Heart left ventricle (tissue), 16 donors: ENCODE measurements around the gene ANKRD18B. TPM values are rescaled to one million over a fixed set of nuclear protein-coding genes. Genes with fewer than 3 reads are reported as not detected.
"Not testable (repeated sequence)": the region's sequence is repeated elsewhere in the genome, so short reads cannot be mapped to it uniquely, and the experiment has no call there.

ENCODE experiments used
- ATAC-seq, 4 donors: fragments of 200-7000 bp; cut with Tn5 transposase; one replicate each; pipeline ENCODE4 v1.9.1; 2020 to 2022; ENCODE audit warnings: moderate library complexity in 4 of 4, mild to moderate bottlenecking in 3 of 4, moderate number of reproducible peaks in 1 of 4
- DNase-seq, 5 donors: peaks; one replicate each; pipeline ENCODE4 v3.0.0-alpha.2; 2020
- H3K27ac ChIP-seq, 12 donors: fragments of 200-600 bp; sonication (generic) in 4 of 12; one replicate each; pipeline versions ENCODE4 v1.5.0 to v1.8.0; 2016 to 2022; ENCODE audit warnings: mild to moderate bottlenecking in 2 of 12
- H3K27me3 ChIP-seq, 9 donors: fragments of 200-600 bp; sonication (generic) in 2 of 9; one replicate each; pipeline versions ENCODE4 v1.5.1 to v1.8.0; 2016 to 2022; ENCODE audit warnings: mild to moderate bottlenecking in 3 of 9
- H3K36me3 ChIP-seq, 9 donors: fragments of 200-600 bp; sonication (generic) in 2 of 9; one replicate each; pipeline versions ENCODE4 v1.5.0 to v1.8.0; 2018 to 2022; ENCODE audit warnings: mild to moderate bottlenecking in 2 of 9
- H3K4me1 ChIP-seq, 12 donors: fragments of 200-600 bp; sonication (generic) in 4 of 12; one replicate each; pipeline versions ENCODE4 v1.5.0 to v1.8.0; 2016 to 2022; ENCODE audit warnings: mild to moderate bottlenecking in 3 of 12
- H3K4me3 ChIP-seq, 12 donors: fragments of 200-600 bp; sonication (generic) in 4 of 12; one replicate each; pipeline versions ENCODE4 v1.5.0 to v1.8.0; 2017 to 2022; ENCODE audit warnings: mild to moderate bottlenecking in 9 of 12, moderate library complexity in 4 of 12
- H3K9me3 ChIP-seq, 12 donors: fragments of 200-600 bp; sonication (generic) in 4 of 12; one replicate each; pipeline versions ENCODE4 v1.5.0 to v1.8.0; 2016 to 2022; ENCODE audit warnings: mild to moderate bottlenecking in 1 of 12
- POLR2A ChIP-seq, 2 donors: fragments of 450-650 bp; IDR thresholded peaks; one replicate each; pipeline ENCODE4 v1.6.1; 2017; ENCODE audit warnings: antibody characterized with exemption in 2 of 2, mild to moderate bottlenecking in 2 of 2, moderate library complexity in 2 of 2
- WGBS, 4 donors: extraction: QIAGEN DNeasy Blood & Tissue Kit in 2 of 4; methylation state at CpG; one replicate each; pipeline versions ENCODE4 v1.1.5 to v1.1.7; 2013 to 2018; 5-methylcytosine and 5-hydroxymethylcytosine counted together
- intact Hi-C, 10 donors: fragments of 100-400 bp; cut with DNase I; formaldehyde crosslinking; loops; one replicate each; pipeline versions ENCODE4 v1.11.1 to v1.14.2; 2022
- long read RNA-seq, 3 donors: library from polyadenylated mRNA; unstranded; transcript quantifications; one replicate each; pipeline ENCODE4 v2.0.0, GENCODE V29; 2020 to 2021
- polyA plus RNA-seq, 2 donors: library from polyadenylated mRNA; stranded (reverse); fragments of 200-250 nt; gene quantifications; one replicate each; pipeline ENCODE4 v1.2.3, GENCODE V29; 2013
- total RNA-seq, 9 donors: library from RNA; depleted of rRNA in 2 of 9; stranded (reverse); fragments of >200 nt in 2 of 9; fragmentation: NEBNext Ultra II Directional in 3 of 9; extraction: Animal tissue kit (Norgen Biotek cat#: 25700) in 3 of 9; gene quantifications; one replicate each; pipeline versions ENCODE4 v1.1.0 to v1.2.4, GENCODE V29; 2016 to 2023
- TF ChIP-seq, protein P1 (sequence below), 12 donors: fragments of 200-600 bp; sonication (generic) in 4 of 12; IDR thresholded peaks; one replicate each; pipeline versions ENCODE4 v1.5.0 to v1.8.0; 2018 to 2022; ENCODE audit warnings: antibody characterized with exemption in 12 of 12, mild to moderate bottlenecking in 5 of 12
- donor health status: ischemic (EF 13 %, LVEDD 7.1; RV severe dilation, severe dysfunction).
- donor health status: healthy with polysubstance abuse.
- donor health status: DM: no; HTN: yes; CAD: no.
- donor health status: DM: no; HTN: no; CAD: no.
- donor health status: ischemic (EF 25% LVEDD 6.9; RV normal size, moderate dysfunction).
- donor health status: ischemic (EF 25% LVEDD 5.7; RV mildly dilated, moderate dysfunction).
- donor health status: healthy.
- donor health status: DM: yes; HTN: yes; CAD: no.
- donor health status: ischemic (EF 35%, LVEDD 5.7; RV mildly dilated, moderate dysfunction).
- donor health status: nonischemic (EF 11% LVEDD 7.7; RV severe dilation, severe dysfunction).
- donor health status: DM: yes; HTN: yes; CAD: no.
- donor health status: PGD.
- donor health status: ischemic (EF 29% LVEDD 5.4; RV normal size, mild dysfunction).
- donor health status: nonischemic (EF 23%, LVEDD 6.1; RV moderate dilation, normal function).

Gene ANKRD18B
- total RNA-seq (1 to 10 TPM in 1 of 9 donors, under 1 TPM in 4, not detected in 4; 0.25 to 1.3 (median 0.40) TPM), polyA plus RNA-seq (under 1 TPM; 0.14 to 0.91 TPM)
- long read RNA-seq, donor 1 = 0 reads
- long read RNA-seq, donor 2 = 0 reads
- long read RNA-seq, donor 3 = 0 reads

DNA sequence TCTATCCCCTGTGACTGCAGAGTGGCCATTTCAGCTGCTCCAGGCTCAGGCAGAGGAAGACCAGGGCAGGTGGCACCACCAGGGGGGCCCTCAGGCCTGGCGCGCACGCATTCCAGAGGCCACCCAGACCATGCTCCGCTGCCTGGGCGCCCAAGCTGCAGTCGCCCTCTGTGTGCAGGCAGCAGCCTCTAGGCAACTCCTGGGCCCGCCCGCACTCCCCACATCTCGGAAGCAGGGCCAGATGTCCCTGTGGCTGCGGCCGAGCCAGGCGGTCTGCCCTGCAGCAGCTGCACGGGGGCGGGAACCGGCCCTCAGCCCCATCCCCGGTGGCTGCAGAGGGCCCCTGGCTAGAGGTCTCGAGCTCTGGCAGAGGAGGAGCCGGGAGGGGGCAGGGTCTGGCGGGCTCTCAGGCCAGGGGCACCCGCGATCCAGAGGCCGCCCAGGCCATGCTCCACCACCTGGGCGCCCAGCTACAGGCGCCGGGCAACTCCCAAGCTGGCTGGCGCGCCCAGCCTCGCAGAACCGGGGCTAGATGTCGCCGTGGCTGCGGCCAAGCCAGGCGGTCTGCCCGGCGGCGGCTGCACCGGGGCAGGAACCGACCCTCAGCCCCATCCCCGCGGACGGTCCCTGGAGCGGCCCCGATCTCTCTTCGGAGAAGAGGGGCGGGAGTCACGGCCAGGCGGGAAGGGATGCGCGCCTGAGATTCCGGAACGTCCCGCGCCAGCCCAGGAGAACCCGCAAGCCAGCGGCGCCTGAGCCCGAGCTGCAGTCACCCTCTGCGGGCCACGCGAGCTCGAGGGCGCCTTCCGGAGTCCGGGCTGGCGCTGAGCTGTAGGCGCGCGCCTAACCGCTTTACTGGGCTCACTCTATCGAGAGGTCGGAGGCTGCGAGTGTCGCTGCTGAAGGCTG lies at the start of gene ANKRD18B:
ANKRD18B (plus strand) TSS at position 855 of the 909 bp plus-strand sequence. CDS start 239 bp downstream, outside the sequence.
- DNase-seq = peak in 2 of 5 donors; percentile 22 to 55
- H3K27ac ChIP-seq, H3K9me3 ChIP-seq, intact Hi-C loops, H3K36me3 ChIP-seq: not testable (repeated sequence)
- WGBS, 4 donors = 1 to 12% (median 3%) methylated on average over 13 to 73 of the region's 73 CpGs
- H3K4me3 ChIP-seq = peak within 1 kb of the TSS in 11 of 12 donors; percentile 18 to 52 (median 43)
- TF ChIP-seq, protein P1, sequence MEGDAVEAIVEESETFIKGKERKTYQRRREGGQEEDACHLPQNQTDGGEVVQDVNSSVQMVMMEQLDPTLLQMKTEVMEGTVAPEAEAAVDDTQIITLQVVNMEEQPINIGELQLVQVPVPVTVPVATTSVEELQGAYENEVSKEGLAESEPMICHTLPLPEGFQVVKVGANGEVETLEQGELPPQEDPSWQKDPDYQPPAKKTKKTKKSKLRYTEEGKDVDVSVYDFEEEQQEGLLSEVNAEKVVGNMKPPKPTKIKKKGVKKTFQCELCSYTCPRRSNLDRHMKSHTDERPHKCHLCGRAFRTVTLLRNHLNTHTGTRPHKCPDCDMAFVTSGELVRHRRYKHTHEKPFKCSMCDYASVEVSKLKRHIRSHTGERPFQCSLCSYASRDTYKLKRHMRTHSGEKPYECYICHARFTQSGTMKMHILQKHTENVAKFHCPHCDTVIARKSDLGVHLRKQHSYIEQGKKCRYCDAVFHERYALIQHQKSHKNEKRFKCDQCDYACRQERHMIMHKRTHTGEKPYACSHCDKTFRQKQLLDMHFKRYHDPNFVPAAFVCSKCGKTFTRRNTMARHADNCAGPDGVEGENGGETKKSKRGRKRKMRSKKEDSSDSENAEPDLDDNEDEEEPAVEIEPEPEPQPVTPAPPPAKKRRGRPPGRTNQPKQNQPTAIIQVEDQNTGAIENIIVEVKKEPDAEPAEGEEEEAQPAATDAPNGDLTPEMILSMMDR (IDR thresholded peaks at IDR 0.05) = peak in 3 of 12 donors; percentile 9 to 26 (median 26)
- H3K27me3 ChIP-seq = peaks cover 0 to 69% (median 28%) of the 10 kb centered on the region in 9 donors
- H3K4me1 ChIP-seq = peaks cover 0 to 16% (median 8%) of the 10 kb centered on the region in 12 donors
- peak; percentile 32 to 88 (median 76) for ATAC-seq

DNA sequence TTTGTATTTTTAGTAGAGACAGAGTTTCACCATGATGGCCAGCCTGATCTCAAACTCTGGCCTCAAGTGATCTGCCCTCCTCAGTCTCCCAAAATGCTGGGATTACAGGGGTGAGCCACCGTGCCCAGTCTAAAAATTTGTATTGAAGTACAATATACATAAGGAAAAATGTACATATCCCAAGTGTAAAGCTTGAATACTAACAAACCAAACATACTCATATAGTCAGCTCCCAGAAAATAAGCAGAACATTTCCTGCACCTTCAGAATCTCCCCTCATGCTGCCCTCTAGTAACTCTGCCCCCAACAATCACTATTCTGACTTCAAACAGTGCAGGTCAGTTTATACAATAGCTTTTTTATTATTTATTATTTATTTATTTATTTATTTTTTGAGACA lies 48.7 kb upstream of the ANKRD18B start:
- TF ChIP-seq, protein P1 (IDR thresholded peaks at IDR 0.05) = no peak
- no peak for TF ChIP-seq POLR2A (IDR thresholded peaks at IDR 0.05)
- no peak for ATAC-seq
- H3K9me3 ChIP-seq = no peaks in the 10 kb centered on the region
- no peak overlapping the region for H3K27ac ChIP-seq
- H3K36me3 ChIP-seq = peaks cover 0 to 28% (median 23%) of the 10 kb centered on the region in 9 donors
- 87 to 90% (median 89%) methylated on average over 1 of the region's 1 CpG for WGBS, 4 donors
- intact Hi-C loops = loop anchor here in 1 of 10 donors (2.0 kb wide), 1 partner anchor 35 kb away; no protein-coding TSS in a partner anchor
- H3K4me3 ChIP-seq = no peak overlapping the region
- H3K27me3 ChIP-seq = no peaks in the 10 kb centered on the region
- peak in 1 of 5 donors; percentile 2 for DNase-seq
- H3K4me1 ChIP-seq = peaks cover 0 to 24% (median 17%) of the 10 kb centered on the region in 12 donors

DNA sequence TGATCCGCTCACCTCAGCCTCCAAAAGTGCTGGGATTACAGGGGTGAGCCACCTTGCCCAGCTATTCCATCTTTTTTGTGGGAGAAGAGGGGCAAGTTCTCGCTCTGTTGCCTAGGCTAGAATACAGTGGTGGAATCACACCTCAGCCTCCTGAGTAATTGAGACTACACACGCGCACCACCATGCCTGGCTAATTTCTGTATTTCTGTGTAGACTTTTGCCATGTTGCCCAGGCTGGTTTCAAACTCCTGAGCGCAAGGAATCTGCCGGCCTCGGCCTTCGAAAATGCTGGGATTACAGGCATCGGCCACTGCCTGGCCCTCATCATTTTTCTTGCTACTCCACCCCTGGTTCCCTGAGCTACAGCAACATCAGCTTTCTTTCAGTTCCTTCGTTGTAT lies 47.5 kb upstream of the ANKRD18B start:
- 91 to 97% (median 94%) methylated on average over 10 of the region's 10 CpGs for whole genome bisulfite sequencing, 4 donors
- H3K4me3 ChIP-seq = no peak overlapping the region
- no peaks in the 10 kb centered on the region for H3K9me3 ChIP-seq
- H3K36me3 ChIP-seq = peaks cover 0 to 17% (median 11%) of the 10 kb centered on the region in 9 donors
- peaks cover 0 to 24% (median 17%) of the 10 kb centered on the region in 12 donors for H3K4me1 ChIP-seq
- H3K27me3 ChIP-seq = no peaks in the 10 kb centered on the region
- ATAC-seq (no peak), DNase-seq (no peak)
- TF ChIP-seq POLR2A (IDR thresholded peaks at IDR 0.05) = no peak
- TF ChIP-seq, protein P1 (IDR thresholded peaks at IDR 0.05) = no peak
- no peak overlapping the region for H3K27ac ChIP-seq
- intact Hi-C loops = no loop called here

DNA sequence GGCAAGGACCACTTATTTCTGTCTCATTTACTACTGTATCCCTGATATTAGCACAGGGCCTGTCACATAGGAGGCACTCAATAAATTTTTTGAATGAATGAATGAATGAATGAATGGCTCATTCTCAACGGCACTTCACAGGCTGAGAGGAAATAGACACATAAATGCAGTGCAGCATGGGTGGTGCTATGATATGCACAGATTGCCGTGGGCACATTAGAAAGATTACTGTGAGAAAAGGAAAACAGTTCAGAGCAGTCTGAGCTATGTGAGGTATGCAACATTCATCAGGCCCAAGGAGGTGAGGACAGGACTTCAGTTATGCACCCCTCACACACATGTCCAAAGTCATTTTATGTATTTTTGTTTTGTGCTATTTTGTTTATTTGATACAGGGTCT lies 43.9 kb upstream of the ANKRD18B start:
- H3K27ac ChIP-seq = no peak overlapping the region
- no peak overlapping the region for H3K4me3 ChIP-seq
- WGBS, 4 donors = 31 to 65% (median 46%) methylated on average over 2 of the region's 2 CpGs
- DNase-seq (no peak), ATAC-seq (no peak)
- no peaks in the 10 kb centered on the region for H3K9me3 ChIP-seq
- H3K36me3 ChIP-seq = peaks cover 0 to 9% (median 4%) of the 10 kb centered on the region in 9 donors
- no peaks in the 10 kb centered on the region for H3K27me3 ChIP-seq
- intact Hi-C loops = no loop called here
- TF ChIP-seq, protein P1 (IDR thresholded peaks at IDR 0.05) = no peak
- no peak for TF ChIP-seq POLR2A (IDR thresholded peaks at IDR 0.05)
- H3K4me1 ChIP-seq = no peaks in the 10 kb centered on the region
